ENCODE results near the gene CRIP1.

DNA sequence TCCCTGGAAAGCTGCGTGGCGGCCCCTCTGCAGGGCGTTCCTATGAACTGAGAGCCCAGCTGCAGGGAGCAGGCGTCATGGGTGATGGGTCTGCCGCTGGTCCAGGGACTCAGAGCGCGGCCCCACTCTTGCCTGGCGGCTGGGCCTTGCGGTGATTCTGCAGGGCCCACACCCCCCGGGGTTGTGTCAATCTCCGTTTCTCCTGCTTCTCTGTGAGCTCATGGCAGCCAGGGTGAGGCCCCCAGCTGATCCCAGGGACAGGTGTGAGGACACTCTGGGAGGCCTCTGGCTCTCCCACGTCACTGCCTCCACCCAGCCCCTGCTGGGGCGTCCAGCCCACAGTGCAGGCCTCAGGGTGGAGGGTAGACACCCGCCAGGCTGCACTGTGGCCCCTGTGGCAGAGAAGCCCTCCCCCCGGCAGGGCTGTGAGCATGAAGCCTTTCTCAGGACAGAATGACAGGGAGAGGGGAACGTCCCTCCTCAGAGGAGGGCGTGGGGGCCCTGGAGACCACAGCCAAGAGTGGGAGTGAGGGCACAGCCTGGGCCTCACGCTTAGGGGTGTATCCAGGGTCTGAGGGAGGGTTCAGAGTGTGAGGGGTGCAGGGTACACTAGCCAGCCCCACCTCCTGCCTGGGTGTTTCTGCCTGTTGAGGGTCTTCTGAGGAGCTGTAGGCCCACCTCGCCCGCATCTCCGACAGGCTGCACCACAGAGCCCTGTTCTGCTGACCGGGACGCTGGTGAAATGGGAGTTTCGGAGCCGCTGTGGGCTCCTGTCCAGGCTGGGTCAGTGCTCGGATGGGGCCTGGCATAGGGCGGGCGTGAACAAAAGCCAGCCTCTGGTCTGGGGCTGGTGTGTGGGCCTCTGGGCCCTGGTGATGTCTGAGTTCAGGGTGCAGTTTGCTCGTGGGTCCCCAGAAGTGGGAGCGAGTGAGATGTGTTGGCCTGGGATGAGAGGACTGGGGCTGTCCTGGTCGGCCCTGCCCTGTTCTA, 38.7 kb upstream of the CRIP1 start:
- TF ChIP-seq, protein P1, sequence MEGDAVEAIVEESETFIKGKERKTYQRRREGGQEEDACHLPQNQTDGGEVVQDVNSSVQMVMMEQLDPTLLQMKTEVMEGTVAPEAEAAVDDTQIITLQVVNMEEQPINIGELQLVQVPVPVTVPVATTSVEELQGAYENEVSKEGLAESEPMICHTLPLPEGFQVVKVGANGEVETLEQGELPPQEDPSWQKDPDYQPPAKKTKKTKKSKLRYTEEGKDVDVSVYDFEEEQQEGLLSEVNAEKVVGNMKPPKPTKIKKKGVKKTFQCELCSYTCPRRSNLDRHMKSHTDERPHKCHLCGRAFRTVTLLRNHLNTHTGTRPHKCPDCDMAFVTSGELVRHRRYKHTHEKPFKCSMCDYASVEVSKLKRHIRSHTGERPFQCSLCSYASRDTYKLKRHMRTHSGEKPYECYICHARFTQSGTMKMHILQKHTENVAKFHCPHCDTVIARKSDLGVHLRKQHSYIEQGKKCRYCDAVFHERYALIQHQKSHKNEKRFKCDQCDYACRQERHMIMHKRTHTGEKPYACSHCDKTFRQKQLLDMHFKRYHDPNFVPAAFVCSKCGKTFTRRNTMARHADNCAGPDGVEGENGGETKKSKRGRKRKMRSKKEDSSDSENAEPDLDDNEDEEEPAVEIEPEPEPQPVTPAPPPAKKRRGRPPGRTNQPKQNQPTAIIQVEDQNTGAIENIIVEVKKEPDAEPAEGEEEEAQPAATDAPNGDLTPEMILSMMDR (IDR thresholded peaks at IDR 0.05) = no peak
- TF ChIP-seq POLR2A (IDR thresholded peaks at IDR 0.05) = no peak
